GM12878 (cell line): ENCODE data around the gene TNFRSF8. TPM values are rescaled to one million over a fixed set of nuclear protein-coding genes. Genes with fewer than 3 reads are reported as not detected.

Source experiments
- ATAC-seq: fragments of 200-7000 bp; cut with Tn5 transposase; 3 replicates; pipeline ENCODE4 v1.9.1; 2020; ENCODE audit warnings: mild to moderate bottlenecking, moderate library complexity
- BruUV-seq: library from RNA; stranded (reverse); fragments of 400-500 nt; replicated peaks from 2 replicates; lab custom pipeline; 2021; lab: Mats Ljungman, UMichigan
- CTCF ChIA-PET: fragments of 300-600 bp; sonication (Branson Sonifier 250); formaldehyde crosslinking; extraction: SDS; loops from one replicate; lab custom pipeline; 2021; ENCODE audit warnings: inconsistent platforms; lab: Yijun Ruan, JAX
- POLR2A ChIA-PET: fragments of 350-600 bp; formaldehyde crosslinking; extraction: SDS; loops from one replicate; lab custom pipeline; 2021; ENCODE audit warnings: inconsistent platforms; lab: Charles Lee
- RAD21 ChIA-PET: fragments of 300-600 bp; sonication (Branson Sonifier 250); formaldehyde crosslinking; loops from one replicate; lab custom pipeline; 2023; ENCODE audit warnings: antibody characterized with exemption; ENCODE audit not compliant: unreplicated experiment; lab: Charles Lee
- SMC1A ChIA-PET: fragments of 300-600 bp; sonication (Branson Sonifier 250); formaldehyde crosslinking; loops from one replicate; lab custom pipeline; 2023; ENCODE audit not compliant: unreplicated experiment, uncharacterized antibody; lab: Charles Lee
- DNase-seq: peaks from one replicate; pipeline ENCODE4 v3.0.0-alpha.2; 2011; ENCODE audit warnings: low read depth, low spot score
- FAIRE-seq: peaks from 3 replicates; lab custom pipeline; 2011; peaks lifted over from hg19 to GRCh38; lab: Jason Lieb, UNC
- H2AFZ ChIP-seq: 2 replicates; pipeline ENCODE4 v1.6.0; 2011; ENCODE audit warnings: low read depth, low read length, control low read depth; ENCODE audit not compliant: control insufficient read depth
- H3K27ac ChIP-seq: 2 replicates; pipeline ENCODE4 v1.5.1; 2011; ENCODE audit warnings: control low read depth; ENCODE audit not compliant: control insufficient read depth, insufficient read depth
- H3K27me3 ChIP-seq, 2 experiments: replicated peaks in 1 of 2; 2 replicates each; pipeline versions ENCODE4 v1.6.0 to v1.6.1; 2011; ENCODE audit warnings: low read length in 1 of 2; ENCODE audit not compliant: control insufficient read depth in 2 of 2, insufficient read depth in 2 of 2
- H3K36me3 ChIP-seq, 2 experiments: 2 replicates each; pipeline ENCODE4 v1.5.1; 2011; ENCODE audit warnings: low read length in 1 of 2; ENCODE audit not compliant: control insufficient read depth in 2 of 2, insufficient read depth in 2 of 2
- H3K4me1 ChIP-seq: 2 replicates; pipeline ENCODE4 v1.6.1; 2011; ENCODE audit warnings: mild to moderate bottlenecking, low read length, moderate library complexity, mixed read lengths; ENCODE audit not compliant: control insufficient read depth, insufficient read depth
- H3K4me2 ChIP-seq: 2 replicates; pipeline ENCODE4 v1.6.0; 2011; ENCODE audit warnings: control low read depth; ENCODE audit not compliant: control insufficient read depth, insufficient read depth
- H3K4me3 ChIP-seq: fragments of 200-600 bp; sonication (generic); 2 replicates; pipeline ENCODE4 v1.5.1; 2016
- H3K79me2 ChIP-seq: 2 replicates; pipeline ENCODE4 v1.6.0; 2011; ENCODE audit warnings: low read length; ENCODE audit not compliant: control insufficient read depth, insufficient read depth
- H3K9ac ChIP-seq: 2 replicates; pipeline ENCODE4 v1.8.0; 2011; ENCODE audit warnings: low read length, control low read depth, mixed read lengths; ENCODE audit not compliant: control insufficient read depth, insufficient read depth
- H3K9me3 ChIP-seq: replicated peaks from 3 replicates; pipeline ENCODE4 v1.5.1; 2011; ENCODE audit warnings: mild to moderate bottlenecking, low read length; ENCODE audit not compliant: control insufficient read depth, insufficient read depth
- H4K20me1 ChIP-seq: 2 replicates; pipeline ENCODE4 v1.6.0; 2011; ENCODE audit not compliant: control insufficient read depth, insufficient read depth
- BHLHE40 ChIP-seq, 2 experiments: fragments of 450-650 bp in 1 of 2; IDR thresholded peaks; 2 replicates each; pipeline ENCODE4 v1.6.1; 2011 to 2017; ENCODE audit warnings: low read depth in 2 of 2, borderline replicate concordance in 1 of 2, improper control_type of control experiment in 1 of 2, low read length in 1 of 2, mild to moderate bottlenecking in 1 of 2
- BMI1 ChIP-seq: fragments of 450-650 bp; IDR thresholded peaks from 2 replicates; pipeline ENCODE4 v1.6.1; 2016; ENCODE audit warnings: mild to moderate bottlenecking, moderate library complexity, borderline replicate concordance
- EED ChIP-seq: sonication (generic); IDR thresholded peaks from 2 replicates; pipeline ENCODE4 v1.6.1; 2016; ENCODE audit warnings: antibody characterized with exemption, low read depth
- FOS ChIP-seq: IDR thresholded peaks from 3 replicates; pipeline ENCODE4 v1.6.1; 2011; ENCODE audit warnings: borderline replicate concordance; ENCODE audit not compliant: insufficient read length; ENCODE audit errors: extremely low read depth
- HDAC2 ChIP-seq: fragments of 200-600 bp; sonication (generic); IDR thresholded peaks from 2 replicates; pipeline ENCODE4 v1.6.1; 2017
- KLF5 ChIP-seq: fragments of 450-650 bp; IDR thresholded peaks from 2 replicates; pipeline ENCODE4 v1.6.1; 2014; ENCODE audit warnings: mild to moderate bottlenecking; ENCODE audit not compliant: partially characterized antibody
- MLLT1 ChIP-seq: fragments of 450-650 bp; IDR thresholded peaks from 2 replicates; pipeline ENCODE4 v1.6.1; 2016; ENCODE audit warnings: mild to moderate bottlenecking
- MTA3 ChIP-seq: IDR thresholded peaks from 2 replicates; pipeline ENCODE4 v1.6.1; 2012; ENCODE audit warnings: low read length, inconsistent platforms, borderline replicate concordance
- SIX5 ChIP-seq: IDR thresholded peaks from 2 replicates; pipeline ENCODE4 v1.6.1; 2011; ENCODE audit warnings: mild to moderate bottlenecking, low read depth, low read length, moderate library complexity; ENCODE audit not compliant: severe bottlenecking
- SMAD5 ChIP-seq: IDR thresholded peaks from 2 replicates; pipeline ENCODE4 v1.6.1; 2016; ENCODE audit warnings: antibody characterized with exemption, low read depth
- SRF ChIP-seq, 2 experiments: IDR thresholded peaks; 2 replicates each; pipeline ENCODE4 v1.6.1; 2011; ENCODE audit warnings: low read depth in 2 of 2, low read length in 2 of 2, mild to moderate bottlenecking in 1 of 2, moderate library complexity in 1 of 2
- STAT3 ChIP-seq: IDR thresholded peaks from 2 replicates; pipeline ENCODE4 v1.6.1; 2011; ENCODE audit warnings: low read depth, low read length, improper control_type of control experiment
- SUZ12 ChIP-seq: fragments of 200-600 bp; sonication (generic); IDR thresholded peaks from one replicate; pipeline ENCODE4 v1.6.1; 2018; ENCODE audit warnings: antibody characterized with exemption, mild to moderate bottlenecking; ENCODE audit not compliant: unreplicated experiment
- TAF1 ChIP-seq: IDR thresholded peaks from 2 replicates; pipeline ENCODE4 v1.6.1; 2011; ENCODE audit warnings: mild to moderate bottlenecking, low read depth, low read length, borderline replicate concordance
- WRNIP1 ChIP-seq: IDR thresholded peaks from 2 replicates; pipeline ENCODE4 v1.6.1; 2011; ENCODE audit warnings: low read depth, low read length, improper control_type of control experiment, borderline replicate concordance
- ZBED1 ChIP-seq: IDR thresholded peaks from 2 replicates; pipeline ENCODE4 v1.6.1; 2016; ENCODE audit warnings: borderline replicate concordance
- ZSCAN29 ChIP-seq: fragments of 450-650 bp; IDR thresholded peaks from 2 replicates; pipeline ENCODE4 v1.6.1; 2017; ENCODE audit warnings: mild to moderate bottlenecking, moderate library complexity
- WGBS: methylation state at CpG from one replicate; pipeline ENCODE4 v1.1.6; 2016; ENCODE audit warnings: low lambda C conversion rate; ENCODE audit not compliant: insufficient replicate concordance, insufficient coverage; ENCODE audit errors: missing lambda C conversion rate; 5-methylcytosine and 5-hydroxymethylcytosine counted together
- in situ Hi-C: fragments of 300-500 bp; cut with MboI; formaldehyde crosslinking; loops from 9 replicates; pipeline ENCODE4 v1.14.3; 2018; ENCODE audit warnings: mixed read lengths
- intact Hi-C: fragments of 100-400 bp; cut with micrococcal nuclease; formaldehyde crosslinking; loops from one replicate; pipeline ENCODE4 v1.14.2; 2022; ENCODE audit not compliant: unreplicated experiment
- polyA plus RNA-seq, 11 experiments: library from polyadenylated mRNA; depleted of rRNA in 4 of 11; unstranded in 6 of 11; stranded (reverse) in 5 of 11; fragments of >200 nt; fragmentation: Nextera tagmentation in 4 of 11; fragmentation: Illumina TruSeq in 1 of 11; extraction: Ambion mirVana in 4 of 11; extraction: Trizol in 1 of 11; gene quantifications; 1 replicate in 1 of 11; 2 replicates in 10 of 11; pipeline versions ENCODE4 v1.2.1 to v1.2.3, GENCODE V29; 2011 to 2016; ENCODE audit warnings: inconsistent platforms in 2 of 11, missing spikeins in 2 of 11, low read depth in 1 of 11
- total RNA-seq, 4 experiments: library from RNA; depleted of rRNA in 3 of 4; stranded (reverse); fragments of >200 nt in 3 of 4; fragmentation: Illumina TruSeq in 1 of 4; extraction: Trizol in 1 of 4; gene quantifications; 2 replicates each; pipeline versions ENCODE4 v1.2.1 to v1.2.3, GENCODE V29; 2013 to 2021

TNFRSF8 gene
- total and polyA plus RNA-seq, 10 of the 15 experiments (the other 5 are each of a cell fraction or from before 2014, with no cell fraction given) = 9.8 to 114 (median 58.8) TPM

GRCh38 chr1:12155328-12155727 is 92.2 kb downstream of the TNFRSF8 start:
- Histone ChIP-seq H2AFZ (no peak overlapping the region), H3K4me2 (no peak overlapping the region), H4K20me1 (no peaks in the 10 kb centered on the region), H3K9me3 (no peaks in the 10 kb centered on the region), H3K27ac (no peak overlapping the region), H3K79me2 (no peaks in the 10 kb centered on the region), H3K4me3 (no peak overlapping the region), H3K36me3 (no peaks in the 10 kb centered on the region), H3K9ac (no peak overlapping the region), H3K27me3 (no peaks in the 10 kb centered on the region), H3K4me1 (peaks cover 65% of the 10 kb centered on the region)
- ChIA-PET CTCF (interaction anchor here (0.6 to 2.1 kb wide), 3 partner anchors 10 to 22 kb away, joined by 3 to 4 read pairs (median 3); no protein-coding TSS in a partner anchor), SMC1A (interaction anchor here (0.5 to 19.3 kb wide), 7 partner anchors 10 to 47 kb away, joined by 3 to 347 read pairs (median 3); partner anchors contain the start of gene TNFRSF1B), RAD21 (interaction anchor here (1.1 to 1.2 kb wide), 2 partner anchors 10 to 28 kb away, joined by 4 read pairs; no protein-coding TSS in a partner anchor), POLR2A (interaction anchor here (1.0 to 11.6 kb wide), 8 partner anchors 6 to 77 kb away, joined by 3 to 166 read pairs (median 6); no protein-coding TSS in a partner anchor)
- intact Hi-C loops = no loop called here
- TF ChIP-seq HDAC2 (no peak), STAT3 (no peak), KLF5 (no peak), SIX5 (no peak), ZBED1 (no peak), SRF (IDR thresholded peaks at IDR 0.05; ENCODE audit: low read depth in 2 of 2, low read length in 2 of 2) (no peak), SMAD5 (no peak), TAF1 (no peak), FOS (no peak), MLLT1 (no peak), ZSCAN29 (no peak), WRNIP1 (no peak), BHLHE40 (IDR thresholded peaks at IDR 0.05; ENCODE audit: borderline replicate concordance in 1 of 2, low read depth in 2 of 2, low read length in 1 of 2) (no peak), BMI1 (no peak), EED (no peak), SUZ12 (no peak), MTA3 (no peak)
- in situ Hi-C loops = loop anchor here (25.0 kb wide), 1 partner anchor 1582 kb away; no protein-coding TSS in a partner anchor
- no TSS peak for BruUV-seq
- WGBS = 96% methylated on average over 2 of the region's 2 CpGs
- no peak for FAIRE-seq
- ATAC-seq = no peak
- DNase-seq = no peak
